Liver (tissue), 9 donors: ENCODE results near the gene RAD51B. TPM values are rescaled to one million over a fixed set of nuclear protein-coding genes. Genes with fewer than 3 reads are reported as not detected.

Source experiments
- DNase-seq: peaks from one replicate; pipeline ENCODE4 v3.0.0-alpha.2; 2017; ENCODE audit warnings: low spot score
- H3K27ac ChIP-seq, 2 donors: one replicate each; pipeline ENCODE4 v1.7.0; 2013; ENCODE audit warnings: inconsistent platforms in 2 of 2, low read length in 2 of 2, control low read depth in 1 of 2, low read depth in 1 of 2, mild to moderate bottlenecking in 1 of 2
- H3K27me3 ChIP-seq, 4 donors: one replicate each; pipeline versions ENCODE4 v1.6.1 to v1.7.0; 2013; ENCODE audit warnings: low read length in 3 of 4, inconsistent platforms in 1 of 4, mild to moderate bottlenecking in 1 of 4, moderate library complexity in 1 of 4; ENCODE audit not compliant: control insufficient read depth in 4 of 4, insufficient read depth in 4 of 4
- H3K36me3 ChIP-seq, 4 donors: one replicate each; pipeline versions ENCODE4 v1.6.1 to v1.7.0; 2013; ENCODE audit warnings: low read length in 3 of 4, mild to moderate bottlenecking in 3 of 4, low read depth in 1 of 4, moderate library complexity in 1 of 4; ENCODE audit not compliant: control insufficient read depth in 4 of 4, insufficient read depth in 3 of 4
- H3K4me1 ChIP-seq, 4 donors: one replicate each; pipeline versions ENCODE4 v1.6.1 to v1.7.0; 2013; ENCODE audit warnings: low read length in 3 of 4, mild to moderate bottlenecking in 3 of 4, moderate library complexity in 1 of 4; ENCODE audit not compliant: control insufficient read depth in 4 of 4, insufficient read depth in 4 of 4
- H3K4me3 ChIP-seq, 3 donors: one replicate each; pipeline versions ENCODE4 v1.6.1 to v1.7.0; 2013; ENCODE audit warnings: low read length in 3 of 3, control low read depth in 1 of 3, low read depth in 1 of 3, mild to moderate bottlenecking in 1 of 3
- H3K9ac ChIP-seq, 2 donors: one replicate each; pipeline ENCODE4 v1.7.0; 2013; ENCODE audit warnings: low read length in 2 of 2, mild to moderate bottlenecking in 2 of 2, moderate library complexity in 2 of 2, control low read depth in 1 of 2, low read depth in 1 of 2
- H3K9me3 ChIP-seq, 4 donors: one replicate each; pipeline versions ENCODE4 v1.6.1 to v1.7.0; 2013; ENCODE audit warnings: low read length in 3 of 4; ENCODE audit not compliant: control insufficient read depth in 4 of 4
- ATF3 ChIP-seq: IDR thresholded peaks from 2 replicates; pipeline ENCODE4 v1.6.1; 2016; ENCODE audit warnings: antibody characterized with exemption
- CTCF ChIP-seq: fragments of 150-350 bp; IDR thresholded peaks from 2 replicates; pipeline ENCODE4 v1.5.1; 2017; ENCODE audit warnings: improper control_type of control experiment, low read depth, low read length; ENCODE audit not compliant: missing input control
- EGR1 ChIP-seq, 2 donors: IDR thresholded peaks; 2 replicates each; pipeline ENCODE4 v1.6.1; 2016 to 2018; ENCODE audit warnings: antibody characterized with exemption in 2 of 2, low read depth in 2 of 2
- FOXA1 ChIP-seq: IDR thresholded peaks from 2 replicates; pipeline ENCODE4 v1.6.1; 2016; ENCODE audit warnings: antibody characterized with exemption
- GABPA ChIP-seq, 2 donors: IDR thresholded peaks in 1 of 2; conservative IDR thresholded peaks in 1 of 2; 2 replicates each; pipeline ENCODE4 v1.6.1; 2016; ENCODE audit warnings: antibody characterized with exemption in 2 of 2, mild to moderate bottlenecking in 1 of 2, moderate library complexity in 1 of 2
- HNF4A ChIP-seq, 2 donors: conservative IDR thresholded peaks; 2 replicates each; pipeline ENCODE4 v1.6.1; 2016; ENCODE audit warnings: antibody characterized with exemption in 2 of 2, mild to moderate bottlenecking in 2 of 2
- HNF4G ChIP-seq: IDR thresholded peaks from 2 replicates; pipeline ENCODE4 v1.6.1; 2016; ENCODE audit warnings: antibody characterized with exemption
- JUND ChIP-seq, 2 donors: IDR thresholded peaks; 2 replicates each; pipeline ENCODE4 v1.6.1; 2016; ENCODE audit warnings: antibody characterized with exemption in 2 of 2
- MAX ChIP-seq: IDR thresholded peaks from 2 replicates; pipeline ENCODE4 v1.6.1; 2016; ENCODE audit warnings: antibody characterized with exemption
- NR2F2 ChIP-seq: IDR thresholded peaks from 2 replicates; pipeline ENCODE4 v1.6.1; 2016; ENCODE audit warnings: antibody characterized with exemption
- RAD21 ChIP-seq, 2 donors: IDR thresholded peaks; 2 replicates each; pipeline ENCODE4 v1.6.1; 2016; ENCODE audit warnings: antibody characterized with exemption in 2 of 2, mild to moderate bottlenecking in 2 of 2
- REST ChIP-seq: IDR thresholded peaks from 2 replicates; pipeline ENCODE4 v1.6.1; 2016; ENCODE audit warnings: antibody characterized with exemption, mild to moderate bottlenecking
- RXRA ChIP-seq, 2 donors: IDR thresholded peaks; 2 replicates each; pipeline ENCODE4 v1.6.1; 2017 to 2018; ENCODE audit warnings: antibody characterized with exemption in 2 of 2, mild to moderate bottlenecking in 1 of 2
- SP1 ChIP-seq: IDR thresholded peaks from 2 replicates; pipeline ENCODE4 v1.6.1; 2018; ENCODE audit warnings: antibody characterized with exemption, mild to moderate bottlenecking
- TAF1 ChIP-seq: conservative IDR thresholded peaks from 2 replicates; pipeline ENCODE4 v1.6.1; 2016; ENCODE audit warnings: antibody characterized with exemption, mild to moderate bottlenecking
- YY1 ChIP-seq: IDR thresholded peaks from 2 replicates; pipeline ENCODE4 v1.6.1; 2016; ENCODE audit warnings: antibody characterized with exemption, mild to moderate bottlenecking
- ZBTB33 ChIP-seq: IDR thresholded peaks from 2 replicates; pipeline ENCODE4 v1.6.1; 2016; ENCODE audit warnings: antibody characterized with exemption
- whole genome bisulfite sequencing: extraction: QIAGEN DNeasy Blood & Tissue Kit; methylation state at CpG from one replicate; pipeline ENCODE4 v1.1.7; 2013; 5-methylcytosine and 5-hydroxymethylcytosine counted together
- polyA plus RNA-seq, 2 donors: library from polyadenylated mRNA; stranded (reverse) in 1 of 2; unstranded in 1 of 2; fragments of 200-250 nt in 1 of 2; fragments of >200 nt in 1 of 2; fragmentation: Nextera tagmentation in 1 of 2; extraction: Ambion mirVana in 1 of 2; gene quantifications; one replicate each; pipeline versions ENCODE4 v1.2.1 to v1.2.3, GENCODE V29; 2013 to 2015
- total RNA-seq, 2 donors: library from RNA; depleted of rRNA; stranded (reverse); fragments of >200 nt; gene quantifications; one replicate each; pipeline ENCODE4 v1.2.3, GENCODE V29; 2014
- donor health status: healthy.
- donor health status: healthy.
- donor health status: healthy.
- donor health status: healthy.
- donor health status: healthy.

The RAD51B gene
- total and polyA plus RNA-seq, 4 donors = 0.81 to 12.9 (median 2.4) TPM

- Histone ChIP-seq H3K4me3 (no peak overlapping the region), H3K27ac (no peak overlapping the region), H3K27me3 (no peaks in the 10 kb centered on the region), H3K9me3 (no peaks in the 10 kb centered on the region), H3K36me3 (no peaks in the 10 kb centered on the region), H3K9ac (no peak overlapping the region), H3K4me1 (no peaks in the 10 kb centered on the region)
- TF ChIP-seq ZBTB33 (no peak), EGR1 (IDR thresholded peaks at IDR 0.05; ENCODE audit: low read depth in 2 of 2) (no peak), NR2F2 (no peak), HNF4G (no peak), GABPA (IDR thresholded peaks at IDR 0.05 in 1 of 2, conservative IDR thresholded peaks at IDR 0.05 in 1 of 2) (no peak), SP1 (no peak), ATF3 (no peak), YY1 (no peak), REST (no peak), TAF1 (no peak), CTCF (no peak), FOXA1 (no peak), RXRA (IDR thresholded peaks at IDR 0.05) (no peak), JUND (IDR thresholded peaks at IDR 0.05) (no peak)
- DNase-seq = no peak
- 96% methylated on average over 3 of the region's 3 CpGs for WGBS
Measured at GRCh38 chr14:68222726-68223125, 403.1 kb downstream of the RAD51B start.

- H3K36me3 ChIP-seq = no peaks in the 10 kb centered on the region
- H3K9me3 ChIP-seq = no peaks in the 10 kb centered on the region
- no peak overlapping the region for H3K27ac ChIP-seq
- no peak overlapping the region for H3K4me3 ChIP-seq
- no peaks in the 10 kb centered on the region for H3K4me1 ChIP-seq
- no peak overlapping the region for H3K9ac ChIP-seq
- H3K27me3 ChIP-seq = no peaks in the 10 kb centered on the region
- no peak for DNase-seq
- no peak for TF ChIP-seq CTCF
- TF ChIP-seq HNF4G = no peak
- TF ChIP-seq SP1 = no peak
- TF ChIP-seq HNF4A (conservative IDR thresholded peaks at IDR 0.05) = no peak
- TF ChIP-seq MAX = no peak
- no peak for TF ChIP-seq ATF3
- TF ChIP-seq ZBTB33 = no peak
- TF ChIP-seq RXRA (IDR thresholded peaks at IDR 0.05) = no peak
- TF ChIP-seq RAD21 (IDR thresholded peaks at IDR 0.05) = no peak
Measured at GRCh38 chr14:68223631-68224030, 404.1 kb downstream of the RAD51B start.
